Astrocyte (in vitro differentiated cells and primary cell): ENCODE results near the gene PEAK3. TPM values are rescaled to one million over a fixed set of nuclear protein-coding genes. Genes with fewer than 3 reads are reported as not detected.

Source experiments
- DNase-seq: peaks from one replicate; pipeline ENCODE4 v3.0.0-alpha.2; 2010; ENCODE audit warnings: low read depth
- FAIRE-seq: peaks from 2 replicates; lab custom pipeline; 2011; peaks lifted over from hg19 to GRCh38; lab: Jason Lieb, UNC
- H2AFZ ChIP-seq: 2 replicates; pipeline ENCODE4 v1.6.0; 2012; ENCODE audit warnings: low read depth, low read length, inconsistent platforms
- H3K27ac ChIP-seq: 2 replicates; pipeline ENCODE4 v1.5.1; 2011; ENCODE audit warnings: low read depth, low read length, inconsistent platforms
- H3K27me3 ChIP-seq: 2 replicates; pipeline ENCODE4 v1.6.0; 2011; ENCODE audit warnings: low read length, inconsistent platforms; ENCODE audit not compliant: insufficient read depth
- H3K36me3 ChIP-seq: 2 replicates; pipeline ENCODE4 v1.5.1; 2011; ENCODE audit warnings: low read length, inconsistent platforms; ENCODE audit not compliant: insufficient read depth
- H3K4me1 ChIP-seq: 2 replicates; pipeline ENCODE4 v1.5.1; 2011; ENCODE audit warnings: low read length, inconsistent platforms; ENCODE audit not compliant: insufficient read depth
- H3K4me2 ChIP-seq: 2 replicates; pipeline ENCODE4 v1.6.0; 2012; ENCODE audit warnings: low read length, inconsistent platforms
- H3K4me3 ChIP-seq: 2 replicates; pipeline ENCODE4 v1.5.1; 2011; ENCODE audit warnings: low read depth, mild to moderate bottlenecking, low read length, inconsistent platforms; ENCODE audit not compliant: insufficient read depth
- H3K79me2 ChIP-seq: 2 replicates; pipeline ENCODE4 v1.6.0; 2012; ENCODE audit warnings: mild to moderate bottlenecking, low read length, inconsistent platforms; ENCODE audit not compliant: insufficient read depth
- H3K9ac ChIP-seq: 2 replicates; pipeline ENCODE4 v1.6.0; 2012; ENCODE audit warnings: mild to moderate bottlenecking, low read length, inconsistent platforms
- H3K9me3 ChIP-seq: 2 replicates; pipeline ENCODE4 v1.5.1; 2012; ENCODE audit warnings: low read depth, mild to moderate bottlenecking, low read length, inconsistent platforms; ENCODE audit not compliant: insufficient read depth
- H4K20me1 ChIP-seq: 2 replicates; pipeline ENCODE4 v1.6.0; 2012; ENCODE audit warnings: low read length, inconsistent platforms; ENCODE audit not compliant: insufficient read depth
- H3K27ac Mint-ChIP-seq: one replicate; pipeline ENCODE4 v1.8.0; 2021; ENCODE audit warnings: mild to moderate bottlenecking, mixed read lengths; ENCODE audit not compliant: unreplicated experiment
- H3K27me3 Mint-ChIP-seq: one replicate; pipeline ENCODE4 v1.8.0; 2021; ENCODE audit warnings: low read depth, mixed read lengths; ENCODE audit not compliant: unreplicated experiment
- H3K36me3 Mint-ChIP-seq: one replicate; pipeline ENCODE4 v1.8.0; 2021; ENCODE audit warnings: low read depth, mixed read lengths; ENCODE audit not compliant: unreplicated experiment
- H3K4me1 Mint-ChIP-seq: one replicate; pipeline ENCODE4 v1.8.0; 2021; ENCODE audit warnings: low read depth, mixed read lengths; ENCODE audit not compliant: unreplicated experiment
- H3K4me3 Mint-ChIP-seq: one replicate; pipeline ENCODE4 v1.8.0; 2021; ENCODE audit warnings: mild to moderate bottlenecking, moderate library complexity, mixed read lengths; ENCODE audit not compliant: unreplicated experiment
- H3K9me3 Mint-ChIP-seq: one replicate; pipeline ENCODE4 v1.8.0; 2021; ENCODE audit warnings: mild to moderate bottlenecking, mixed read lengths; ENCODE audit not compliant: unreplicated experiment
- CTCF ChIP-seq: IDR thresholded peaks from 2 replicates; pipeline ENCODE4 v1.5.1; 2011; ENCODE audit warnings: low read depth, mild to moderate bottlenecking, inconsistent platforms, low read length, moderate library complexity; ENCODE audit not compliant: insufficient read depth
- EZH2 ChIP-seq: IDR thresholded peaks from 2 replicates; pipeline ENCODE4 v1.6.1; 2012; ENCODE audit warnings: mild to moderate bottlenecking, low read length, inconsistent platforms; ENCODE audit not compliant: insufficient read depth
- total RNA-seq: library from RNA; stranded (reverse); gene quantifications from 2 replicates; pipeline ENCODE4 v1.2.1, GENCODE V29; 2021

The PEAK3 gene
- total RNA-seq, 1 donor from 2014 or later = 0.18 TPM

GRCh38 chr19:2303211-2303798, 21.3 kb upstream of the PEAK3 start:
- H3K36me3 ChIP-seq = no peaks in the 10 kb centered on the region
- Mint-ChIP-seq H3K4me3 (no peak overlapping the region), H3K27ac (no peak overlapping the region), H3K36me3 (no peaks in the 10 kb centered on the region), H3K27me3 (peaks cover 31% of the 10 kb centered on the region), H3K9me3 (no peaks in the 10 kb centered on the region), H3K4me1 (no peaks in the 10 kb centered on the region)
- no peak overlapping the region for H3K4me3 ChIP-seq
- H3K9me3 ChIP-seq = no peaks in the 10 kb centered on the region
- no peaks in the 10 kb centered on the region for H3K79me2 ChIP-seq
- no peak for DNase-seq
- H3K27ac ChIP-seq = no peak overlapping the region
- H4K20me1 ChIP-seq = peaks cover 3% of the 10 kb centered on the region
- no peak overlapping the region for H3K4me2 ChIP-seq
- no peak overlapping the region for H3K9ac ChIP-seq
- TF ChIP-seq EZH2 = no peak
- TF ChIP-seq CTCF = no peak
- peaks cover 18% of the 10 kb centered on the region for H3K27me3 ChIP-seq
- no peak overlapping the region for H2AFZ ChIP-seq
- peaks cover 7% of the 10 kb centered on the region for H3K4me1 ChIP-seq
- FAIRE-seq = no peak

GRCh38 chr19:2302319-2303210, 20.6 kb upstream of the PEAK3 start:
- Mint-ChIP-seq H3K4me1 (no peaks in the 10 kb centered on the region), H3K27ac (no peak overlapping the region), H3K36me3 (no peaks in the 10 kb centered on the region), H3K4me3 (no peak overlapping the region), H3K27me3 (peaks cover 31% of the 10 kb centered on the region), H3K9me3 (no peaks in the 10 kb centered on the region)
- Histone ChIP-seq H3K79me2 (no peaks in the 10 kb centered on the region), H3K36me3 (no peaks in the 10 kb centered on the region), H3K4me1 (peaks cover 7% of the 10 kb centered on the region), H3K9ac (no peak overlapping the region), H3K27ac (no peak overlapping the region), H3K27me3 (peaks cover 18% of the 10 kb centered on the region), H2AFZ (peak overlapping the region; percentile 69), H3K4me2 (peak overlapping the region; percentile 67), H4K20me1 (peaks cover 3% of the 10 kb centered on the region), H3K4me3 (peak overlapping the region; percentile 7), H3K9me3 (no peaks in the 10 kb centered on the region)
- no peak for FAIRE-seq
- TF ChIP-seq EZH2 (peak; percentile 55), CTCF (no peak)
- peak; percentile 40 for DNase-seq
